Heart left ventricle (tissue), 13 donors: ENCODE data around the gene SAMD11.

Experiments used
- POLR2A ChIP-seq, 2 donors: fragments of 450-650 bp; IDR thresholded peaks; one replicate each; pipeline ENCODE4 v1.6.1; 2017; ENCODE audit warnings: antibody characterized with exemption in 2 of 2, mild to moderate bottlenecking in 2 of 2, moderate library complexity in 2 of 2
- TF ChIP-seq, protein P1 (sequence below), 12 donors: fragments of 200-600 bp; sonication (generic) in 4 of 12; IDR thresholded peaks; one replicate each; pipeline versions ENCODE4 v1.5.0 to v1.8.0; 2018 to 2022; ENCODE audit warnings: antibody characterized with exemption in 12 of 12, mild to moderate bottlenecking in 5 of 12
- donor health status: ischemic (EF 13 %, LVEDD 7.1; RV severe dilation, severe dysfunction).
- donor health status: DM: no; HTN: yes; CAD: no.
- donor health status: DM: no; HTN: no; CAD: no.
- donor health status: ischemic (EF 25% LVEDD 6.9; RV normal size, moderate dysfunction).
- donor health status: ischemic (EF 25% LVEDD 5.7; RV mildly dilated, moderate dysfunction).
- donor health status: ischemic (EF 35%, LVEDD 5.7; RV mildly dilated, moderate dysfunction).
- donor health status: nonischemic (EF 11% LVEDD 7.7; RV severe dilation, severe dysfunction).
- donor health status: DM: yes; HTN: yes; CAD: no.
- donor health status: PGD.
- donor health status: ischemic (EF 29% LVEDD 5.4; RV normal size, mild dysfunction).
- donor health status: nonischemic (EF 23%, LVEDD 6.1; RV moderate dilation, normal function).

DNA sequence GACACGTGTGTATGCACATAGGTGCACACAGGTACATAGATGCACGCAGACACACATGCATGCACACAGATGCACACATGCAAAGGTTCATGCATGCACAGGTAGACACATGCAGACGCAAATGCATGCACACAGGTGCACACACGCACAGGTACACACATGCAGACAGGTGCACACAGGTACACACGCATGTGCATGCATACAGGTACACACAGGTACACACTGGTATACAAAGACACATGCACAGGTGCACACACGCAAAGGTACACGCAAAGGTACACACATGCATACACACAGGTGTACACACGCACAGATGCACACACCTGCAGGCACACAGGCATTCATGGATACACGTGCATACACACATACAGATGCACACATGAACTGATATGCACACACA is 26.5 kb downstream of the SAMD11 start:
- TF ChIP-seq, protein P1, sequence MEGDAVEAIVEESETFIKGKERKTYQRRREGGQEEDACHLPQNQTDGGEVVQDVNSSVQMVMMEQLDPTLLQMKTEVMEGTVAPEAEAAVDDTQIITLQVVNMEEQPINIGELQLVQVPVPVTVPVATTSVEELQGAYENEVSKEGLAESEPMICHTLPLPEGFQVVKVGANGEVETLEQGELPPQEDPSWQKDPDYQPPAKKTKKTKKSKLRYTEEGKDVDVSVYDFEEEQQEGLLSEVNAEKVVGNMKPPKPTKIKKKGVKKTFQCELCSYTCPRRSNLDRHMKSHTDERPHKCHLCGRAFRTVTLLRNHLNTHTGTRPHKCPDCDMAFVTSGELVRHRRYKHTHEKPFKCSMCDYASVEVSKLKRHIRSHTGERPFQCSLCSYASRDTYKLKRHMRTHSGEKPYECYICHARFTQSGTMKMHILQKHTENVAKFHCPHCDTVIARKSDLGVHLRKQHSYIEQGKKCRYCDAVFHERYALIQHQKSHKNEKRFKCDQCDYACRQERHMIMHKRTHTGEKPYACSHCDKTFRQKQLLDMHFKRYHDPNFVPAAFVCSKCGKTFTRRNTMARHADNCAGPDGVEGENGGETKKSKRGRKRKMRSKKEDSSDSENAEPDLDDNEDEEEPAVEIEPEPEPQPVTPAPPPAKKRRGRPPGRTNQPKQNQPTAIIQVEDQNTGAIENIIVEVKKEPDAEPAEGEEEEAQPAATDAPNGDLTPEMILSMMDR (IDR thresholded peaks at IDR 0.05): no peak
- no peak for TF ChIP-seq POLR2A (IDR thresholded peaks at IDR 0.05)
